Measurements from ENCODE around the gene MAP1LC3B.

- no peak for TF ChIP-seq GABPA (IDR thresholded peaks at IDR 0.05; ENCODE audit: borderline replicate concordance, insufficient read depth, low read length)
- TF ChIP-seq POLR2A (IDR thresholded peaks at IDR 0.05; ENCODE audit: control extremely low read depth in 1 of 2, low read depth in 2 of 2, low read length in 2 of 2): no peak
- TF ChIP-seq CHD1 (IDR thresholded peaks at IDR 0.05; ENCODE audit: low read depth, low read length): no peak
- TF ChIP-seq BRCA1 (IDR thresholded peaks at IDR 0.05; ENCODE audit: low read depth, low read length): no peak
- TF ChIP-seq KDM5A (IDR thresholded peaks at IDR 0.05; ENCODE audit: low read length): no peak
- TF ChIP-seq CREB1 (IDR thresholded peaks at IDR 0.05): no peak
- TF ChIP-seq TBP (IDR thresholded peaks at IDR 0.05; ENCODE audit: low read depth, low read length): no peak
- TF ChIP-seq RAD21 (IDR thresholded peaks at IDR 0.05 in 1 of 2, conservative IDR thresholded peaks at IDR 0.05 in 1 of 2; ENCODE audit: low read depth in 2 of 2, low read length in 2 of 2): no peak
Observed at GRCh38 chr16:87374313-87374712, 17.8 kb upstream of the MAP1LC3B start.
